ENCODE results near the gene NIPSNAP2.

DNA sequence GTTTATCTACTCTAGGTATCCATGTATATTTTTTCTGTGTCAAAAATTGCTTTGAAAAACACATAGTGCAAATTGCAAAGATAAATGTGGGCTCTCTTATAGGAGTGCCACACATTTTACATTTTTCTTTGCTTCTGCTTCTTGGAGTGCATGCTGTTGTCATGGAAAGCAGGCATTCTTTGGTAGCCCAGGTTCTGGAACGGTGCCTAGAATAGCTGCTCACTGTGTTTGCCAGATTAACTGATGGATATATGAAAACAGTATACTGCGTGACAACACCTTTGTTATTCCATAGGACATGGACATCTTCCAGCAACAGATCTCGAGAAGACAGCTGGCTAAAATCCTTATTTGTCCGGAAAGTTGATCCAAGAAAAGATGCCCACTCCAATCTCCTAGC lies 13.4 kb downstream of the NIPSNAP2 start:
- TF ChIP-seq, protein P1, sequence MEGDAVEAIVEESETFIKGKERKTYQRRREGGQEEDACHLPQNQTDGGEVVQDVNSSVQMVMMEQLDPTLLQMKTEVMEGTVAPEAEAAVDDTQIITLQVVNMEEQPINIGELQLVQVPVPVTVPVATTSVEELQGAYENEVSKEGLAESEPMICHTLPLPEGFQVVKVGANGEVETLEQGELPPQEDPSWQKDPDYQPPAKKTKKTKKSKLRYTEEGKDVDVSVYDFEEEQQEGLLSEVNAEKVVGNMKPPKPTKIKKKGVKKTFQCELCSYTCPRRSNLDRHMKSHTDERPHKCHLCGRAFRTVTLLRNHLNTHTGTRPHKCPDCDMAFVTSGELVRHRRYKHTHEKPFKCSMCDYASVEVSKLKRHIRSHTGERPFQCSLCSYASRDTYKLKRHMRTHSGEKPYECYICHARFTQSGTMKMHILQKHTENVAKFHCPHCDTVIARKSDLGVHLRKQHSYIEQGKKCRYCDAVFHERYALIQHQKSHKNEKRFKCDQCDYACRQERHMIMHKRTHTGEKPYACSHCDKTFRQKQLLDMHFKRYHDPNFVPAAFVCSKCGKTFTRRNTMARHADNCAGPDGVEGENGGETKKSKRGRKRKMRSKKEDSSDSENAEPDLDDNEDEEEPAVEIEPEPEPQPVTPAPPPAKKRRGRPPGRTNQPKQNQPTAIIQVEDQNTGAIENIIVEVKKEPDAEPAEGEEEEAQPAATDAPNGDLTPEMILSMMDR (conservative IDR thresholded peaks at IDR 0.05; ENCODE audit: low read depth, low read length) = no peak
- no peak for TF ChIP-seq EZH2 (IDR thresholded peaks at IDR 0.05; ENCODE audit: borderline replicate concordance, low read depth, low read length, poor library complexity, severe bottlenecking)

All from A673 (cell line).